GM20000 (cell line): ENCODE measurements around the gene FETUB.

Experiments used
- DNase-seq: peaks from one replicate; pipeline ENCODE4 v3.0.0; 2012; ENCODE audit warnings: low spot score
- TF ChIP-seq, protein P1 (sequence below): IDR thresholded peaks from 2 replicates; pipeline ENCODE4 v1.5.1; 2012; ENCODE audit warnings: mild to moderate bottlenecking, control low read depth; ENCODE audit errors: extremely low read depth, missing control alignments

The FETUB gene

GRCh38 chr3:186614266-186614596, 26.0 kb upstream of the FETUB start:
- DNase-seq: no peak
- TF ChIP-seq, protein P1, sequence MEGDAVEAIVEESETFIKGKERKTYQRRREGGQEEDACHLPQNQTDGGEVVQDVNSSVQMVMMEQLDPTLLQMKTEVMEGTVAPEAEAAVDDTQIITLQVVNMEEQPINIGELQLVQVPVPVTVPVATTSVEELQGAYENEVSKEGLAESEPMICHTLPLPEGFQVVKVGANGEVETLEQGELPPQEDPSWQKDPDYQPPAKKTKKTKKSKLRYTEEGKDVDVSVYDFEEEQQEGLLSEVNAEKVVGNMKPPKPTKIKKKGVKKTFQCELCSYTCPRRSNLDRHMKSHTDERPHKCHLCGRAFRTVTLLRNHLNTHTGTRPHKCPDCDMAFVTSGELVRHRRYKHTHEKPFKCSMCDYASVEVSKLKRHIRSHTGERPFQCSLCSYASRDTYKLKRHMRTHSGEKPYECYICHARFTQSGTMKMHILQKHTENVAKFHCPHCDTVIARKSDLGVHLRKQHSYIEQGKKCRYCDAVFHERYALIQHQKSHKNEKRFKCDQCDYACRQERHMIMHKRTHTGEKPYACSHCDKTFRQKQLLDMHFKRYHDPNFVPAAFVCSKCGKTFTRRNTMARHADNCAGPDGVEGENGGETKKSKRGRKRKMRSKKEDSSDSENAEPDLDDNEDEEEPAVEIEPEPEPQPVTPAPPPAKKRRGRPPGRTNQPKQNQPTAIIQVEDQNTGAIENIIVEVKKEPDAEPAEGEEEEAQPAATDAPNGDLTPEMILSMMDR: no peak

GRCh38 chr3:186614597-186615483, 25.4 kb upstream of the FETUB start:
- TF ChIP-seq, protein P1: peak; percentile 91
- peak; percentile 82 for DNase-seq

GRCh38 chr3:186616299-186616617, 23.9 kb upstream of the FETUB start:
- TF ChIP-seq, protein P1: no peak
- DNase-seq: no peak

DNA sequence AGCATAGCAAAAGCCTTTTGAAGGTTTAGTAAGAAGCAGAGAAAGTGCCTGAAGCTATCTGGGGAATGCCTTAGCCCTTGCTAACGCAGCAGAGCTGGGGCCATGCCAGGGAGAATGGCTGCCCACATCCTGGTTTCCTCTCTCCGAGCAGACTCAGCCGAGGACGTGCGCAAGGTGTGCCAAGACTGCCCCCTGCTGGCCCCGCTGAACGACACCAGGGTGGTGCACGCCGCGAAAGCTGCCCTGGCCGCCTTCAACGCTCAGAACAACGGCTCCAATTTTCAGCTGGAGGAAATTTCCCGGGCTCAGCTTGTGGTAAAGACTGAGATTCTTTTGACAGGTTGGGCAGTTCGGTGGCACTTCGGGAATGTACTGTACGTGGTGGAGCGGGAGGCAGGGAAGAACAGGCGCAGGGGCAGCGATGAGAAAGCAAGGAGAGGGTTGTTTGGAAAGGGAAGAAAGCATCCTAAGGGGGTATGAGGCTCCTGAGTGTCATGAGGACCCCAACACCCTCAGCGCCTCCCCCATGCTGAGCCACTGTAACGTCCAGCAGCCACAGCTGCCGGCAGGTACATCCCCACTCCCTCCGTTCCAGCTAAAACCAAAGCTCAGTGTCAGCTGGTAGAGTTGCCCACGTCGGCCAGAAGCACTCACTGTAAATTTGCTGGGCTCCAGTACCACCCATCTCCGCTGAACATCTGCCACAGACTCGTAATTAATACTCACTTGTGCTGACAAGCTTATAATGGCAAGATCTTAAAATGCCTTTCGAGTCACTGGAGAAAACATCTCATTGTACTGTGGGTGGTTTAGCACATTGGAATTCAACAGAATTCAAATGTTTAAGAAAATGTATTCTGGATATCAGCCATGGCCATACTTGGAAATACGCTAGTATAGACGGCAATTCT, 22.9 kb upstream of the FETUB start:
- DNase-seq: peak; percentile 84
- TF ChIP-seq, protein P1: peak; percentile 86

DNA sequence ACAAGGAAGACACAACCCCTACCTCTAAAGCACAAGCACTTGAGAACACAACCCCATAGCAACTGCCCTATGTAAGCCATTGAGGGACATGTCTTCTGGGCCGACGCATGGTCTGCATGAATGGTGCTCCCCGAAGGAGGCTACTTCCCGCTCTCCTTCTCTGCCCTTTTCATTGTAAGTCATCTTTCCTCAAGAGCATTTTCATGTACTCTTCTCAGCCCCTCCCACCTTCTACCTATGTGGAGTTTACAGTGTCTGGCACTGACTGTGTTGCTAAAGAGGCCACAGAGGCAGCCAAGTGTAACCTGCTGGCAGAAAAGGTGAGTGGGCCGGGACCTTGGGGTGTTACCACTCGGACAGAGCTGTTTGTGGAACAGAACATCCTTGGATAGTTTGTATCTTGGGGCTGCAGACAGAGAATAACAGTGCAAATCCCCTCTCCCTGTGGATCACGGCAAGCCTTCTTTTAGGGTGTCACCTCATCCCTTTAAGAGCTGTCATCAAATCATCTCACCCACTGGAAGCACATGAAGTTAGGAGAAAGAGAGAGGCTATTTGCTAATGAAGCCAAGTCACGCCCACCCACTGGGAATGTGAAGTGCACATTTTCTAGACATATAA, 21.8 kb upstream of the FETUB start:
- no peak for DNase-seq
- TF ChIP-seq, protein P1: no peak

GRCh38 chr3:186619787-186620212, 20.4 kb upstream of the FETUB start:
- DNase-seq: no peak

More at GRCh38 chr3:186619787-186620212, 20.4 kb upstream of the FETUB start:
- TF ChIP-seq, protein P1: no peak
